HCT116 (cell line): ENCODE results near the gene ATAT1. TPM values are rescaled to one million over a fixed set of nuclear protein-coding genes. Genes with fewer than 3 reads are reported as not detected.

Source experiments
- ATAC-seq: fragments of 200-7000 bp; cut with Tn5 transposase; 2 replicates; pipeline ENCODE4 v1.9.1; 2020; ENCODE audit warnings: mild to moderate bottlenecking, moderate library complexity
- BruUV-seq: library from RNA; stranded (reverse); fragments of 400-500 nt; replicated peaks from 2 replicates; lab custom pipeline; 2021; lab: Mats Ljungman, UMichigan
- CTCF ChIA-PET: fragments of 300-600 bp; sonication (Branson Sonifier 250); formaldehyde crosslinking; loops from one replicate; lab custom pipeline; 2021; ENCODE audit warnings: antibody characterized with exemption; lab: Charles Lee
- POLR2A ChIA-PET: fragments of 300-600, 350-600 bp; sonication (Branson Sonifier 250); formaldehyde crosslinking; loops from one replicate; lab custom pipeline; 2021; ENCODE audit warnings: antibody characterized with exemption; lab: Charles Lee
- RAD21 ChIA-PET, 2 experiments: fragments of 300-600 bp; sonication (Branson Sonifier 250); formaldehyde crosslinking; loops; one replicate each; lab custom pipeline; 2023; ENCODE audit warnings: low total read pairs in 2 of 2; ENCODE audit not compliant: uncharacterized antibody in 2 of 2, unreplicated experiment in 2 of 2, low non-redundant PET in 1 of 2; lab: Charles Lee
- DNase-seq: peaks from one replicate; pipeline ENCODE4 v3.0.0-alpha.2; 2010; ENCODE audit warnings: low read depth, low spot score
- H2AFZ ChIP-seq: fragments of 200-600 bp; shearing (Covaris generic), sonication (generic); 2 replicates; pipeline ENCODE4 v1.6.1; 2017; ENCODE audit warnings: low read depth, mixed run types, mixed read lengths, antibody characterized with exemption, low read length; ENCODE audit not compliant: poor library complexity, severe bottlenecking
- H3K27ac ChIP-seq: 2 replicates; pipeline ENCODE4 v1.5.1; 2012; ENCODE audit warnings: low read depth, low read length
- H3K27me3 ChIP-seq: fragments of 200-600 bp; sonication (generic); 2 replicates; pipeline ENCODE4 v1.6.1; 2016; ENCODE audit warnings: mixed run types, low read length, mixed read lengths; ENCODE audit not compliant: insufficient read depth
- H3K36me3 ChIP-seq, 2 experiments: fragments of 200-500 bp in 1 of 2; fragments of 200-600 bp in 1 of 2; sonication (Bioruptor generic) in 1 of 2; sonication (generic) in 1 of 2; 2 replicates each; pipeline versions ENCODE4 v1.5.1 to v1.6.1; 2014 to 2016; ENCODE audit warnings: low read length in 2 of 2, inconsistent platforms in 1 of 2, mixed read lengths in 1 of 2, mixed run types in 1 of 2; ENCODE audit not compliant: insufficient read depth in 2 of 2, control insufficient read depth in 1 of 2
- H3K4me1 ChIP-seq, 2 experiments: fragments of 200-600 bp in 1 of 2; sonication (generic) in 1 of 2; 2 replicates each; pipeline versions ENCODE4 v1.5.1 to v1.6.1; 2012 to 2017; ENCODE audit warnings: low read length in 2 of 2, inconsistent platforms in 1 of 2, mild to moderate bottlenecking in 1 of 2, mixed read lengths in 1 of 2, mixed run types in 1 of 2, moderate library complexity in 1 of 2; ENCODE audit not compliant: insufficient read depth in 2 of 2, control insufficient read depth in 1 of 2
- H3K4me2 ChIP-seq: fragments of 200-600 bp; sonication (generic); 2 replicates; pipeline ENCODE4 v1.6.1; 2017; ENCODE audit warnings: mixed run types, low read length, mixed read lengths
- H3K4me3 ChIP-seq, 2 experiments: fragments of 200-600 bp in 1 of 2; sonication (generic) in 1 of 2; replicated peaks in 1 of 2; 2 replicates each; pipeline ENCODE4 v1.5.1; 2011 to 2016; ENCODE audit warnings: low read length in 2 of 2, control low read depth in 1 of 2, low read depth in 1 of 2, mild to moderate bottlenecking in 1 of 2, mixed read lengths in 1 of 2, mixed run types in 1 of 2
- H3K79me2 ChIP-seq: fragments of 200-600 bp; sonication (generic); 2 replicates; pipeline ENCODE4 v1.6.1; 2017; ENCODE audit warnings: mild to moderate bottlenecking, mixed run types, low read length, moderate library complexity, mixed read lengths; ENCODE audit not compliant: insufficient read depth
- H3K9ac ChIP-seq: fragments of 200-600 bp; sonication (generic); 2 replicates; pipeline ENCODE4 v1.6.1; 2016; ENCODE audit warnings: low read length, mixed read lengths
- H3K9me2 ChIP-seq: fragments of 200-600 bp; sonication (generic), shearing (Covaris generic); 2 replicates; pipeline ENCODE4 v1.6.1; 2017; ENCODE audit warnings: mixed run types, mild to moderate bottlenecking, moderate library complexity; ENCODE audit not compliant: insufficient read depth
- H3K9me3 ChIP-seq, 2 experiments: fragments of 200-500 bp in 1 of 2; fragments of 200-600 bp in 1 of 2; sonication (Bioruptor generic) in 1 of 2; sonication (generic) in 1 of 2; 2 replicates each; pipeline ENCODE4 v1.6.1; 2014 to 2017; ENCODE audit warnings: low read length in 2 of 2, mixed read lengths in 2 of 2, inconsistent platforms in 1 of 2, low read depth in 1 of 2, mild to moderate bottlenecking in 1 of 2, mixed run types in 1 of 2, moderate library complexity in 1 of 2; ENCODE audit not compliant: control insufficient read depth in 1 of 2, insufficient read depth in 1 of 2
- H4K20me1 ChIP-seq: fragments of 200-600 bp; sonication (generic), shearing (Covaris generic); 2 replicates; pipeline ENCODE4 v1.6.1; 2017; ENCODE audit warnings: mixed run types, mild to moderate bottlenecking, moderate library complexity; ENCODE audit not compliant: insufficient read depth
- CBX3 ChIP-seq: IDR thresholded peaks from 2 replicates; pipeline ENCODE4 v1.6.1; 2012; ENCODE audit warnings: low read depth
- CEBPB ChIP-seq: IDR thresholded peaks from 2 replicates; pipeline ENCODE4 v1.6.1; 2012; ENCODE audit warnings: low read depth
- EGR1 ChIP-seq: IDR thresholded peaks from 2 replicates; pipeline ENCODE4 v1.6.1; 2012; ENCODE audit warnings: low read depth
- POLR2AphosphoS5 ChIP-seq: IDR thresholded peaks from 2 replicates; pipeline ENCODE4 v1.6.1; 2011; ENCODE audit warnings: mild to moderate bottlenecking, low read depth, low read length, moderate library complexity
- RAD21 ChIP-seq: IDR thresholded peaks from 2 replicates; pipeline ENCODE4 v1.6.1; 2012; ENCODE audit warnings: low read depth, mild to moderate bottlenecking
- TCF7L2 ChIP-seq: IDR thresholded peaks from 2 replicates; pipeline ENCODE4 v1.7.0; 2011; ENCODE audit warnings: borderline replicate concordance, inconsistent platforms; ENCODE audit not compliant: insufficient read depth, insufficient read length; ENCODE audit errors: extremely low read depth
- ZNF274 ChIP-seq: fragments of 200-500 bp; sonication (Bioruptor generic); IDR thresholded peaks from 2 replicates; pipeline ENCODE4 v1.6.1; 2014; ENCODE audit warnings: mild to moderate bottlenecking, low read depth, low read length, inconsistent platforms
- intact Hi-C: fragments of 100-400 bp; cut with micrococcal nuclease; formaldehyde crosslinking; loops from 2 replicates; pipeline ENCODE4 v1.10.0; 2022
- total RNA-seq: library from RNA; stranded (reverse); gene quantifications from one replicate; pipeline ENCODE4 v1.2.1, GENCODE V29; 2021; ENCODE audit not compliant: unreplicated experiment
- TF ChIP-seq, protein P1 (sequence below): IDR thresholded peaks from 2 replicates; pipeline ENCODE4 v1.6.1; 2012; ENCODE audit warnings: low read depth
- TF ChIP-seq, protein P2 (sequence below): IDR thresholded peaks from 2 replicates; pipeline ENCODE4 v1.6.1; 2012
- TF ChIP-seq, protein P3 (sequence below): IDR thresholded peaks from 2 replicates; pipeline ENCODE4 v1.6.1; 2011; ENCODE audit warnings: mild to moderate bottlenecking, low read length, moderate library complexity; ENCODE audit not compliant: insufficient replicate concordance; ENCODE audit errors: extremely low read depth

The ATAT1 gene
- total RNA-seq, 1 experiment from 2014 or later = 19.8 TPM

DNA sequence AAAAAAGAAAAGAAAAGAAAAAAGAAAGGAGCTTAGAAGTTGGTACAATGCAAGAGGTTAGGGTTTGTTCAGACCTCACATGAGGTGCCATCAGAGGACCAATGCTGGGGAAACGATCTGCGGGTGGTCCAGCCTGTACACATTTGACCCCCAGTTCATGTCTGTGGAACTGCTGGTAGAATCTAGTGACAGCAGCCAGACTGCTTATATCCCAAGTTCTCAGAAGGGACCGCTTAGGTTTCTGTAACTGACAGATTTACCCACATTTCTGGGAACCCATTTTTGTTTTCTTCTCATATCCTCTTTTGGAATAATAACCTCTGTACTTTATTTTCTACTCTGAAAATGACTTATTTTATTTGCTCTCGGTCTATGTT is 55.1 kb downstream of the ATAT1 start (continued):
- TF ChIP-seq, protein P1, sequence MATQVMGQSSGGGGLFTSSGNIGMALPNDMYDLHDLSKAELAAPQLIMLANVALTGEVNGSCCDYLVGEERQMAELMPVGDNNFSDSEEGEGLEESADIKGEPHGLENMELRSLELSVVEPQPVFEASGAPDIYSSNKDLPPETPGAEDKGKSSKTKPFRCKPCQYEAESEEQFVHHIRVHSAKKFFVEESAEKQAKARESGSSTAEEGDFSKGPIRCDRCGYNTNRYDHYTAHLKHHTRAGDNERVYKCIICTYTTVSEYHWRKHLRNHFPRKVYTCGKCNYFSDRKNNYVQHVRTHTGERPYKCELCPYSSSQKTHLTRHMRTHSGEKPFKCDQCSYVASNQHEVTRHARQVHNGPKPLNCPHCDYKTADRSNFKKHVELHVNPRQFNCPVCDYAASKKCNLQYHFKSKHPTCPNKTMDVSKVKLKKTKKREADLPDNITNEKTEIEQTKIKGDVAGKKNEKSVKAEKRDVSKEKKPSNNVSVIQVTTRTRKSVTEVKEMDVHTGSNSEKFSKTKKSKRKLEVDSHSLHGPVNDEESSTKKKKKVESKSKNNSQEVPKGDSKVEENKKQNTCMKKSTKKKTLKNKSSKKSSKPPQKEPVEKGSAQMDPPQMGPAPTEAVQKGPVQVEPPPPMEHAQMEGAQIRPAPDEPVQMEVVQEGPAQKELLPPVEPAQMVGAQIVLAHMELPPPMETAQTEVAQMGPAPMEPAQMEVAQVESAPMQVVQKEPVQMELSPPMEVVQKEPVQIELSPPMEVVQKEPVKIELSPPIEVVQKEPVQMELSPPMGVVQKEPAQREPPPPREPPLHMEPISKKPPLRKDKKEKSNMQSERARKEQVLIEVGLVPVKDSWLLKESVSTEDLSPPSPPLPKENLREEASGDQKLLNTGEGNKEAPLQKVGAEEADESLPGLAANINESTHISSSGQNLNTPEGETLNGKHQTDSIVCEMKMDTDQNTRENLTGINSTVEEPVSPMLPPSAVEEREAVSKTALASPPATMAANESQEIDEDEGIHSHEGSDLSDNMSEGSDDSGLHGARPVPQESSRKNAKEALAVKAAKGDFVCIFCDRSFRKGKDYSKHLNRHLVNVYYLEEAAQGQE = no peak
- no peak for TF ChIP-seq CEBPB
- no peak for TF ChIP-seq EGR1
- TF ChIP-seq RAD21 = no peak

DNA sequence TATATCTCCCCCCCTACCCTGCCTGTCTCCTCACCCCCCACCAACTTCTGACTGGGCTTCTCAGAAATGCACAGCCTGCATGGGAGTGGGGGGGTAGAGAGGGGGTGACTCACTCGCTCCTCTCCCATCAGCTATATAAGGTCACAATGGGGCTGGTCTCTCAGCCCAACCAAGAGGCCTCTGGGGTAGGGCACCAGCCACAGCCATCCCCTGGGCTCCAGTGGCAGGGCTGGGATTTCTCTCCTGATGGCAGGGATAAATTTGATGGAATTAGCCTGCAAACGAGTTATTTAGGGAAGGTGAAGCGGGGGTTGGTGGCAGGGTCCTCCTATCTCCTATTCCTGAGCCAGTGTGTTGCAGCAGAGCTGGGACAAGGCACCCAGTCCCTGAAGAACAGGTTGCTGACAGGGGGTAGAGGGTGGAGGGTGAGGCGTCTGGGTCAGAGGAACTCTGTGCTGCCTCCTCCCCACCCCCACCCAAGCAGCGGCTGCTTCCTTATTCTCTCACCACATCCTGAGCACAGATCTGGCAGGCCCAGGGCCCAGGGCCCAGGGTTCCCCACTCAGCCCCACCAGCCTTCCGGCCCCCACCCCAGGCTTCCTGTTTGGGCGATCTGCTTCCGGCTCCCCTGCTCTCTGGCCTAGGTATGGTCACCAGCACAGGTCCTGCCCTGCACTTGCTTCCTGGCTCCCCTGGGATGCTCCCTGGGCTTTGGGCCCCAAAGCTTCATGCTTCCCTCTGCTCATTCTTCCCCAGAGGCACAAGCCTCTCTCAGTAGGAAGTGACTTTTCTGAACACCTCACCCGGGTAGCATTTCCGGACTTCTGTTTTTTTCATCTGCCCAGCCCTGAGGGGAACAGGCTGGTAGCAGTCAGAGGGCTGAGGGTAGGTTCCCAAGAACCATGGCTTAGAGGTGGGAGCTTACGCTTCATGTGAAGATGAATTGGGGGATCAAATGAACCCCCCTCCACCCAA is 55.8 kb downstream of the ATAT1 start:
- Histone ChIP-seq H3K9me3 (no peaks in the 10 kb centered on the region), H3K9ac (peak overlapping the region; percentile 66), H3K4me2 (peak overlapping the region; percentile 98), H3K9me2 (no peaks in the 10 kb centered on the region), H4K20me1 (no peaks in the 10 kb centered on the region), H3K4me3 (peak overlapping the region; percentile 38 to 54), H3K79me2 (peaks cover 58% of the 10 kb centered on the region), H2AFZ (no peak overlapping the region), H3K27me3 (no peaks in the 10 kb centered on the region), H3K4me1 (peaks cover 37 to 60% of the 10 kb centered on the region in 2 experiments), H3K27ac (peak overlapping the region; percentile 85), H3K36me3 (peaks cover 0 to 8% of the 10 kb centered on the region in 2 experiments; a peak in 1 of 4 replicates)
- peak; percentile 26; the same call in 1 of the 2 replicates for ATAC-seq
- DNase-seq = no peak
- TF ChIP-seq CEBPB (no peak), POLR2AphosphoS5 (peak; percentile 57; the same call in 1 of the 2 replicates), CBX3 (no peak), TCF7L2 (no peak), ZNF274 (no peak)
- TF ChIP-seq, protein P2, sequence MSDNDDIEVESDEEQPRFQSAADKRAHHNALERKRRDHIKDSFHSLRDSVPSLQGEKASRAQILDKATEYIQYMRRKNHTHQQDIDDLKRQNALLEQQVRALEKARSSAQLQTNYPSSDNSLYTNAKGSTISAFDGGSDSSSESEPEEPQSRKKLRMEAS = no peak
- TF ChIP-seq, protein P3, sequence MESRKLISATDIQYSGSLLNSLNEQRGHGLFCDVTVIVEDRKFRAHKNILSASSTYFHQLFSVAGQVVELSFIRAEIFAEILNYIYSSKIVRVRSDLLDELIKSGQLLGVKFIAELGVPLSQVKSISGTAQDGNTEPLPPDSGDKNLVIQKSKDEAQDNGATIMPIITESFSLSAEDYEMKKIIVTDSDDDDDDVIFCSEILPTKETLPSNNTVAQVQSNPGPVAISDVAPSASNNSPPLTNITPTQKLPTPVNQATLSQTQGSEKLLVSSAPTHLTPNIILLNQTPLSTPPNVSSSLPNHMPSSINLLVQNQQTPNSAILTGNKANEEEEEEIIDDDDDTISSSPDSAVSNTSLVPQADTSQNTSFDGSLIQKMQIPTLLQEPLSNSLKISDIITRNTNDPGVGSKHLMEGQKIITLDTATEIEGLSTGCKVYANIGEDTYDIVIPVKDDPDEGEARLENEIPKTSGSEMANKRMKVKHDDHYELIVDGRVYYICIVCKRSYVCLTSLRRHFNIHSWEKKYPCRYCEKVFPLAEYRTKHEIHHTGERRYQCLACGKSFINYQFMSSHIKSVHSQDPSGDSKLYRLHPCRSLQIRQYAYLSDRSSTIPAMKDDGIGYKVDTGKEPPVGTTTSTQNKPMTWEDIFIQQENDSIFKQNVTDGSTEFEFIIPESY = no peak
- intact Hi-C loops = no loop called here
- ChIA-PET CTCF (interaction anchor here (0.9 to 3.9 kb wide), 5 partner anchors 10 to 48 kb away, joined by 3 to 45 read pairs (median 4); partner anchors contain the start of genes DHX16, MDC1 and TUBB), RAD21 (interaction anchor here (0.6 to 1.2 kb wide), 2 partner anchors 35 to 68 kb away, joined by 3 to 4 read pairs; no protein-coding TSS in a partner anchor), POLR2A (interaction anchor here (1.1 to 1.7 kb wide), 4 partner anchors 10 to 47 kb away, joined by 3 to 6 read pairs (median 4); partner anchors contain the start of genes DHX16 and MDC1)
- BruUV-seq = no TSS peak
